LNCAP (cell line): ENCODE data around the gene TAPBP.

Experiments used
- CTCF ChIP-seq: fragments of 450-650 bp; IDR thresholded peaks from 2 replicates; pipeline ENCODE4 v1.5.1; 2017; ENCODE audit warnings: mild to moderate bottlenecking

The TAPBP gene

GRCh38 chr6:33313709-33314514 is at the start of gene TAPBP:
Gene TAPBP, minus strand, starts transcription at chr6:33314078. Its CDS starts 37 bp downstream, at chr6:33314041.
- TF ChIP-seq CTCF: no peak

GRCh38 chr6:33359331-33359730 is 45.5 kb upstream of the TAPBP start:
- TF ChIP-seq CTCF: no peak

- no peak for TF ChIP-seq CTCF
Measured at GRCh38 chr6:33356295-33356694, 42.4 kb upstream of the TAPBP start.

- no peak for TF ChIP-seq CTCF
Measured at GRCh38 chr6:33347816-33348215, 33.9 kb upstream of the TAPBP start.

- peak; percentile 44; the same call in 1 of the 2 replicates for TF ChIP-seq CTCF
Measured at GRCh38 chr6:33344701-33345697, 31.1 kb upstream of the TAPBP start.

GRCh38 chr6:33343953-33344611 is 30.2 kb upstream of the TAPBP start:
- TF ChIP-seq CTCF: no peak

GRCh38 chr6:33339193-33339592 is 25.3 kb upstream of the TAPBP start:
- no peak for TF ChIP-seq CTCF
